SK-N-MC (cell line): Measurements from ENCODE around the gene RFC5.
"Not testable (repeated sequence)": the region's sequence is repeated elsewhere in the genome, so short reads cannot be mapped to it uniquely, and the experiment has no call there.

ENCODE experiments used
- DNase-seq: peaks from one replicate; pipeline ENCODE4 v3.0.0-alpha.2; 2011; ENCODE audit warnings: low read depth, low spot score
- H3K27ac ChIP-seq: fragments of 200-600 bp; sonication (generic); 2 replicates; pipeline ENCODE4 v1.5.1; 2016; ENCODE audit warnings: mixed run types
- H3K36me3 ChIP-seq: fragments of 200-600 bp; sonication (generic); 2 replicates; pipeline ENCODE4 v1.6.1; 2017; ENCODE audit warnings: antibody characterized with exemption, low read length, mixed read lengths; ENCODE audit not compliant: insufficient read depth
- H3K4me3 ChIP-seq: fragments of 200-600 bp; sonication (generic); 2 replicates; pipeline ENCODE4 v1.5.1; 2016
- H3K9ac ChIP-seq: fragments of 200-600 bp; sonication (generic); 2 replicates; pipeline ENCODE4 v1.8.0; 2017; ENCODE audit warnings: mixed run types, mixed read lengths; ENCODE audit not compliant: insufficient read length
- H3K9me3 ChIP-seq: fragments of 200-600 bp; sonication (generic); 2 replicates; pipeline ENCODE4 v1.6.1; 2017; ENCODE audit warnings: low read depth, mild to moderate bottlenecking, antibody characterized with exemption, low read length, moderate library complexity, mixed read lengths
- EZH2 ChIP-seq: fragments of 200-600 bp; sonication (generic); IDR thresholded peaks from one replicate; pipeline ENCODE4 v1.6.1; 2017; ENCODE audit warnings: antibody characterized with exemption
- FOXP2 ChIP-seq: optimal IDR thresholded peaks from 2 replicates; pipeline ENCODE3; 2011; ENCODE audit warnings: mild to moderate bottlenecking, moderate library complexity; ENCODE audit not compliant: insufficient read depth; ENCODE audit errors: extremely low read length, control extremely low read depth
- POLR2AphosphoS5 ChIP-seq: IDR thresholded peaks from 2 replicates; pipeline ENCODE4 v1.6.1; 2012; ENCODE audit warnings: mild to moderate bottlenecking, low read depth, low read length, borderline replicate concordance

Gene RFC5

DNA sequence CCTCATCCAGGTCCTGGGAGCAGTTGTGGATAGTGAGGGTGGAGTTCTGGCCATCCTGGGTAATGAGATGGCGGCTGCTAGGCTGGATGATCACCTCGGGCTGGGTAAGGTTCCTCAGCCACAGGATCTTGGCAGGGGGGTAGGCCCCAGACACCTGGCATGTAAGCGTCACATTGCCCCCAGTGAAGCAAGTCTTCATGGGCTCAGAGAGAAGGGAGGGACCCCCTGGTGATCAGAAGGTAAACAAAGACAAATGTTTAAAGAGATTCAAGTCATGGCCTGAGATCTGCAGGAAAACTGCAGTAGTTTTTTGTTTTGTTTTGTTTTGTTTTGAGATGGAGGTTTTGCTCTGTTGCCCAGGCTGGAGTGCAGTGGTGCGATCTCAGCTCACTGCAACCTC lies 57.3 kb downstream of the RFC5 start:
- no peak for DNase-seq
- Histone ChIP-seq H3K27ac (no peak overlapping the region), H3K36me3 (no peaks in the 10 kb centered on the region), H3K4me3 (no peak overlapping the region), H3K9ac (no peak overlapping the region), H3K9me3 (no peaks in the 10 kb centered on the region)
- no peak for TF ChIP-seq POLR2AphosphoS5
- no peak for TF ChIP-seq EZH2
- no peak for TF ChIP-seq FOXP2

DNA sequence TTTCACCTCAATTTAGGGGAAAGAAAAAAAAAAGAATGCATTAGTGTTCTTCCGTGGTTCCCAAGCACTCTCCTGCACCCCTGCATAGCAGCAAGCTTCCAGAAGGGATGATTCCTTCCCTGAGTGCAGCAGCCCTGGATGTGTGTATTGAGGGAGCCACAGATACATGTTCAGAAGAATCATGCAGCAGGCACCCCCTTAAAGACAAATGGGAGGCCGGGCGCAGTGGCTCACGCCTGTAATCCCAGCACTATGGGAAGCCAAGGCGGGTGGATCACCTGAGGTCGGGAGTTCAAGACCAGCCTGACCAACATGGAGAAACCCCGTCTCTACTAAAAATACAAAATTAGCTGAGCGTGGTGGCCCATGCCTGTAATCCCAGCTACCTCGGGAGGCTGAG lies 65.0 kb downstream of the RFC5 start:
- H3K9ac ChIP-seq, H3K4me3 ChIP-seq, H3K36me3 ChIP-seq, H3K9me3 ChIP-seq, H3K27ac ChIP-seq, DNase-seq: not testable (repeated sequence)
